Head of caudate nucleus (tissue), 42 donors: Measurements from ENCODE around the gene SLC23A3.

ENCODE experiments used
- DNase-seq, 42 donors: peaks; one replicate each; pipeline versions ENCODE4 v3.0.0 to v3.0.0-alpha.2; 2020 to 2021; ENCODE audit warnings: mixed read lengths in 7 of 42
- intact Hi-C: fragments of 100-400 bp; cut with DNase I; formaldehyde crosslinking; loops from one replicate; pipeline ENCODE4 v1.15.0; 2022

Gene SLC23A3

DNA sequence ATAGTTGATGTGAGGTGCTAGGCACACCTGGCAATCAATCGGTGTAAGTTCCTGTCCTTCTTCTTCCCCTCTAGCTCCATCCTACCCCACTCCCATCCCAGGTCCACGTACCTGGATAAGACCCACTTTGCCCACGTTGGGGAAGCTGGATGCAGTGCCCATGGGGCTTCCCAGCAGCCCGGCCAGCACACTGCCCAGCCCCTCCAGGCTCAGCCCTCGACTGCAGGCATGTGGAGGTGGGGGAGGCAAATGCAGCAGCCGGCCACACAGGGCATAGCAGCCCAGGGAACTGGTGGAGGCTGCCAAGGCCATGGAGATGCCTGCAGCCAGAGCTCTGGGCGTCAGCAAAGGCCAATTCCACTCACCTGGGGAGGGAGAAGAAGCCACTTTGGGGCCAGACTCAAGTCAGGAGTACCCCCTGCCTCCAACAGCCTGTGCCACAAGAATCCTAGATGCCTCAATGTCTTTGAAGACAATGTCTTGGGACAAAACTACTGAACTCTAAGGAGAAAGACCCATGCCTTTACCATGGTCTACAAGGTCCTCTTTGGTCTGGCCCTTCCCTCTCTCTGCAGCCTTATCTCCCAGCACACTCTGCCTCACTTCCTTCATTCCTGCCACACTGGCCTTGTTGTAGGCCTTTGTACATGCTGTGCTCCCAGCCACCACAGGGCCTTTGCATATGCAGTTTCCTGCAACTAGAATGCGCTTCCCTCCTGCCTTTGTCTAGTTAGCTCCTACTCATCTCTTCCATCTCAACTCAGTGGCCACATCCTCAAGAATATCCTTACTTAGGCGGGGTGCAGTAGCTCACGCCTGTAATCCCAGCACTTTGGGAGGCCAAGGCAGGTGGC, 4.5 kb downstream of the SLC23A3 start:
- intact Hi-C loops: no loop called here
- no peak for DNase-seq

DNA sequence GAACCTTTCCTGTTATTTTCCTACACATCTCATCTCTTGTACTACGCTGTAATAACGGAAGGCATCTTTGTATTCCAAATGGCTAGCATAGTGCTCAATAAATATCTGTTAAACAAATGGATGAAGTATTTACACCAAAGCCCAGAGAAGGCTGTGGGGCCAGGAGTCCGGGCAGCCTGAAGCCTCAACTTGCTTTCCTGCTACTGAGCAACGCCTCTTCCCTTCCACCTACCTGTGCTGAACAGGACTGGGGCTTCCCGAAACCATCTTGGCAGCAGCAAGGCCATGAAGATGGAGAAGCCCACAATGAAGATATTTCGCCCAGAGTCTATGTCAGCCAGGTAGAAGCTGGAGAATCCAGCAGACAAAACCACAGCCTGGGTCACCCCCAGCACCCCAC, 6.7 kb downstream of the SLC23A3 start:
- no peak for DNase-seq
- intact Hi-C loops: loop anchor here (5.0 kb wide), 2 partner anchors 44 to 134 kb away; partner anchors contain the start of gene ZFAND2B

DNA sequence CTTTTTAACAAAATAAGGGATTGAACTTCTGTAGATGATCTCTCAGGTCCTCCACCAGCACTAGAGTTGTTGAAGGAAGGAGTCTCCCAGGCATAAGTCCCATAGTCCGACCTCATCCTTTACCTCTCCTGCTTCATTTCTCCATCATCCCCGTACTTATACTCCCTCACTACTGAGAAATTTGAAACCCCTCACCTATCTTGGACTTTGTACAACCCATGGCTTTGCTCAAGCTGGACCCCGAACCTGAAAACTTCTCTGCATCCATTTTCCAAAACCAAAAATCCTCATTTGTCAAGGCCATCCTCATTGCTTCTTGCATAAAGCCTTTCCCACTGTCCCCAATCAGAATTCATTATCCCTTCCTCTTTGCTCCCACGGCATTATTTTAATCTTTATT, 8.7 kb downstream of the SLC23A3 start:
- intact Hi-C loops: loop anchor here (5.0 kb wide), 2 partner anchors 46 to 136 kb away; partner anchors contain the start of gene ZFAND2B
- DNase-seq: no peak

DNA sequence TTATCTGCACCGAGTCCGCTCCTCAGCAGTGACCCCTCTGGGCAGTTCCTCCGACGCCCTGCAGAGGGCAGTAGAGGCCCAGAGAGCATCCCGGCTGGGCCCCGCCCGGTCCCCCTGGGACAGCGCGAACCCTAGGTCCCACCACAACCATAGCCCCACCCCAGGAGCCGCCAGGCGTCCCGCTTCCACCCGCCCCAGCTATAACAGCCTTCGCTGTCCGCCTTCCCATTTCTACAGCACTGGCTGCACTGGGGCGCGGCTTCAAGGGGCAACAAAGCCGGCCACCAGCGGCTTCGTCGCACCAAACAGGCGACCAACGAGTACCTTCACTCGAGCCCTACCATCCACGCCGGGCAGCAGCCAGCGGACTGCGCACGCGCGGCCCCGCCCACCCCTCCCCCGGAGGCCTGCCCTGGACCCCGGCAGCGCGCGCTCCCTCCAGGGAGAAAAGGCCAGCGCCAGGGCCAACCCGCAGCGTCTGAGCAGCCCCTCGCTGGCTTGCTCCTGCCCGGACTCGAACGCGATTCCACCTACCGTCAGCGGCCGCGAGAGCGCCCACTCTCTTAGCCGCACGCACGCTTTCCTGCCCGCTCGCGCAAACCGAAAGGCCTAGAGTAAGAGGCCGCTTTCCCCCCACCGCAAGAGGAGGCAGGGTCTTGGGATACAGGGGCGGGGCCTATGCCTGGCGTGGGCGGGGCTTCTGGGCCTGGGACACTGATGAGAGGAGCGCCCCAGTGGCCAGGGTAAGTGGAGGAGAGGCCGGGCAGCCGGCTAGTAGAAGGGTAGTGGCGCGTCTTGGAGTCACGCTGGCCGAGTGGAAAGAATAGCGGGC, 9.4 kb downstream of the SLC23A3 start, which contains the start of gene NHEJ1:
NHEJ1 (minus strand) TSS at position 630 of the 832 bp plus-strand sequence. CDS start 2,453 bp downstream, outside the sequence.
- DNase-seq: peak; percentile 93 to 98 (median 96)
- intact Hi-C loops: loop anchor here (5.0 kb wide), 2 partner anchors 47 to 137 kb away; partner anchors contain the start of gene ZFAND2B

DNA sequence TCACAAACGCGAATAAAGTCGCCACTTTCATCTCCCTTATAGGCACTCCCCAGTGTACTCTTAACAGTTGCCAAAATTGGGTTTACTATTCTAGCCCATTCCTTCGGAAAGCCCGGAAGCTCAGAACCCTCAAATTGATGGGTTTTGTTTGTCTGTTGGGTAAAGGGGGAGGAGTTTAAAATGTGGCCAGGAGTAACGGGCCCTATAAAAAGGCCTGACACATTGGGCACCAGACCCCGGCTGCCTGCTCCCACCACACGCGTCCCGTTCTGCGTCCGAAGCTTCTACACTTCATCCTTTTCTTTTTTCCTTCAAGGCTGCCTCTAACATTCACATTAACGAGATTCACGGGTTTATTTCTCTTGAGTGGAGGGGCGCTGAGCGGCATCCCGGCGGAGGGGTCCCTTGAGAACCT, 10.1 kb downstream of the SLC23A3 start:
- no peak for DNase-seq
- intact Hi-C loops: loop anchor here (5.0 to 10.0 kb wide), 5 partner anchors 48 to 275 kb away; partner anchors contain the start of genes WNT10A and ZFAND2B

DNA sequence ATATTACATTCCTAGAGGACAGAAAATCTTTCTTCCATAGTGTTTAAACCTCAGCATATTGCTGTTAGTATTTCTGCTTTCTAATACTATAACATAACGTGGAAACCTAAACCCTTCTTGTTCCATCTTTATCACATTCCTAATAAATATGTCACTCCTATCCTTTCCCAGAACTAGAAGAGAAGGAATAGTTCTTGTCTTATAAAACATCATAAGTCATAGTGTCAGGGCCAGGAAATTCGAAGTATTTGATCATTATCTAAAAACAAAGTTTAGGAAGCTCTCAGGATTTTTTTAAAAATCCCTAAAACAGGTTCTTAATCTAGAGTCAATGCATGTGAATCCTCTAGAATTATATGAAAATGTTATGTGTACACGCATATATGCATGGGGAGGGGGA, 11.2 kb downstream of the SLC23A3 start:
- no peak for DNase-seq
- intact Hi-C loops: loop anchor here (5.0 to 10.0 kb wide), 3 partner anchors 101 to 274 kb away; partner anchors contain the start of gene WNT10A

DNA sequence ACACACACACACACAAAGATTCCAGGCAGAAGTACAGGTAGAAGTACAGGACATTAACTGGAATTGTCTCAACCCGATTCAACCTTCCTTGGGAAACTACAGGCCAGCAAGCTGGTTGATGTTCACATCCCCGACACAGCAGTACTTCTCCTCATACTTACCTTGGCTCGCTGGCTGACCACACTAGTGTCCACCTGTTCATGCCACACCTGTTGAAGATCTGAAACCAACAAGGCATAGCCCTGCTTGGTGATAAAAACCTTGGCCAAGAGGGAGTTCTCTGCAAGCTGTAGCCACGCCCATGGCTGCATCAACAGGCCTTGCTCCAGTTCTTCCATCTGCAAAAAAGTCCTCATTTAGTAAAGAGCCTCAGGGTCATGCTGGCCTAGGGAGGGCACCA, 11.8 kb downstream of the SLC23A3 start:
- no peak for DNase-seq
- intact Hi-C loops: loop anchor here (5.0 to 10.0 kb wide), 3 partner anchors 101 to 273 kb away; partner anchors contain the start of gene WNT10A

DNA sequence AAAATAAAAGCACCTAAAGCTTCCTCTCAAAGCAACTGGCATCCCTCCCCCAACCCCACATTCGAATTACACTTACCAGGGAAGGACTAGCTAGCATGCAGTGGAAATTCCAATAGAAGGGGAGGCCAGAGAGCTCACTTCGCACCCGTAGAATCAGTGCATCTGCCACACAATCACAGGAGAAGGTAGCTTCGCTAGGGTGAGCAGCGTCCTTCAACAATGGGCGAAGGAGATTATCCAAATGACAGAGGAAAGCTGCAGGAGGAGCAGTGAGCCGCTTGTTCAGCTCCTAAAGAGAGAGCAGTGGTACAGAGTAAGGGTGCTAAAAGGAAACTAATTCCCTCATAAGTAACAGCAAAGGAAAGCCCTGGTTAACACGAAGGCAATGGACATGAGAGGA, 12.4 kb downstream of the SLC23A3 start:
- intact Hi-C loops: loop anchor here (5.0 to 10.0 kb wide), 3 partner anchors 100 to 273 kb away; partner anchors contain the start of gene WNT10A

DNA sequence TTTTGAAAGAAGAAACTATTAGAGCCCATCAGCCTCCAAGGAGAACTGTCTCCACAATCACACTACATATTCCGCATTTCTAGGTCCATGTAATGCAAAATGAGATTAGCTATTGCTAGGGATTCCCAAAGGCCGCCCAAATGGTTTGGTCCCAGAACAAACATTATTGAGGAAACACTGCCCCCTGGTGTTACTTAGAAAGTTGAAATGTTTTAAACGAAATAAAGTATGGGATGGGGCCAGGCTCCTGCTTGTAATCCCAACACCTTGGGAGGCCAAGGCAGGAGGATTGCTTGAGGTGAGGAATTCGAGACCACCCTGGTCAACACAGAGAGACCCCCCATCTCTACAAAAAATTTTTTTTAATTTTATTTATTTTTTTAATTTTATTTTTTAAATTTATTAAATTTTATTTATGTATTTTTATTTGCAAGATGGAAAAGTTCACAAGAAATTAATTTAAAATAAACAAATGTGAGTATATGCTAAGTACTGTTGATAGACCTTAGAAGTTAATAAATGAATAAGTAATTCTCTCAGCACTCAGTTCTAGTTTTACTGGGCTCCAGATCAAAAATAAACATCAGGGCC, 14.7 kb downstream of the SLC23A3 start:
- intact Hi-C loops: loop anchor here (5.0 to 10.0 kb wide), 3 partner anchors 98 to 270 kb away; partner anchors contain the start of gene WNT10A
- peak in 22 of 42 donors; percentile 14 to 78 (median 44) for DNase-seq

More for the DNA sequence above, 12.4 kb downstream of the SLC23A3 start:
- no peak for DNase-seq

DNA sequence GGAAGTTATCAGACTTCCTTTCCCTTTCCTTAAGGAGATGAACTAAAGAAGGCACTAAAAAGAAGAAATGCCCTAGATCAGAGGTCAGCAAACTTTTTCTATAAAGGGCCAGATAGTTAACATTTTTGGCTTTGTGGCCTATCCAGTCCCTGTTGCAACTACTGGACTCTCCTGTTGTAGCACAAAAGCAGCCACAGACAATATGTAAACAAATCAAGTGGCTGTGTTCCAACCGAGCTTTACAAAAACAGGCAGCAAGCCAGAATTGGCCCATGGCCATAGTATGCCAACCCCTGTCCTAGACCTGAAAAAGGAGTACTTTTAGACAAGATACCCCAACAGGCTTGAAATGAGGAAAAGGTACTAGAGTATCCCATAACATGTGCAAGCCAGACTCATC, 20.2 kb downstream of the SLC23A3 start:
- no peak for DNase-seq
- intact Hi-C loops: loop anchor here (10.0 kb wide), 1 partner anchor 265 kb away; the partner anchor contains the start of gene WNT10A

DNA sequence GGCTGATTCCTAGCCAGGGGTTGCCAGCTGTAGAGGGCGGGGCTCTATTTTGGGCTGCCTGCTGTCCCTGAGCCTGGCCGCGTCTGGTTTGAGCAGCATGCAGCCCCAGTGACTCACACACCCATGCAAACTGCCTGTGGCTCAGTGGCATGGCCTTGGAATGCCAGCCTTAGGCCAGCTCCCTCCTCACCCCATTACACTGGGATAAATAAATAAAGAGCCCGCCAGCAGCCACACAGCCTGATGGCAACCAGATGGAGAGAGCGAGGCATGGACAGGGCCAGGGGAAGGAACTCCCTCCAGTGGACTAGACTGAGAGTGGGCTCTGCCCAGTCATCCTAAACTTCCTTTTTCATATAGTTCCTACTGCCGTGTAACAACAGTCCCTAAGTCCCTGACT, 27.5 kb downstream of the SLC23A3 start:
- DNase-seq: no peak
- intact Hi-C loops: no loop called here

DNA sequence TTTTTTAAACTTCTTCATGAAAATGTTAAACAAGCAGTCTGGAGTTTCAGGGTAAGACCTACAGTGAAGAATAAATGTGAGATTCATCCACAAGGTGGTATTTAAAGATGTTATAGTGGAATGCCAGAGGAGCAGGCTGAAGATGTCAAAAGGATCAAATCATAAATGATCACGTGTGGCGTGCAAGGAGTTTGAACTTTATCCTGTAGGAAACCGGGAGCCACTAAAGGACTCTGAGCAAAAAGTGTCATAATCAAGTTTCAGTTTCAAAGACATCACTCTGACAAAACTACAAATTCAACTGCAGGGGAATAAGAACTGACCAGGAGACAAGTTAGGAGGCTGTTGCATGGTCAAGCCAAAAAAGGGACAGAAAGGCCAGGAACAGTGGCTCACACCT, 29.1 kb downstream of the SLC23A3 start:
- intact Hi-C loops: no loop called here
- DNase-seq: no peak

DNA sequence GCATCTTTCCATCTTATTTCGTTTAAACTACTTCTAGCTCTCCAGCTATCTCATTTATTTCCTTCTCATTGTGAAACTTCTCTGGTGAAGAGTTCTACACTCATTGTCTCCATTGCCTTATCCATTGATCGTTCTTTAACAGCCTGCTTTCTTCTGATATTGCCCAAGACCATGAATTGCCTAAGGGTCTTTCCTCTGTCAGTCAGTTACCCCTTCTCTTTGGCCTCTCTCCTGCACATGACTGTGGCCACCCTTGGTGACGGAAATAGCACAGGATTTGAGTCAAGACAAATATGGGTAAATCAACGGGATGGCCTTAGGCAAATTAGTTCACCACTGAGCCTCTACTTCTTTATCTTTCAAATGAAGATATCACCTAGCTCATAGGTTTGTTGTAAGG, 35.9 kb downstream of the SLC23A3 start:
- DNase-seq: no peak
- intact Hi-C loops: no loop called here

DNA sequence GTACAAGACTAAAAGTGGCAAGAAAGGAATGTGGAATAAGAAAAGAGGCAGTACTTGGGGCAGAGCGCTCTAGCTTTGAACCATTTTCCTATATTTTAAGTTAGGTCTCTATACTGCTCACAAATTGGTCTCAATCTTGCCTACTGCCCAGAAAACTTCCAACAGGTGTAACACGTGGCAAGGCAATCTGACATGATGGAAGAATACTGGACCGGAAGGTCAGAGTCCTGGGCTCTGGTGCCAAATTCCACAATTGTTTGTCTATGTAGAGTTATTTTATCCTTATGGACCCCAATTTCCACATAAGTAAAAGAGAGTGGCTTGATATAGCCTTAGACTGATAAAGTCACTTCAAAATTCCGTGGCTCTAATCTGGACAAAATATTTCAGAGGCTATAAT, 38.1 kb downstream of the SLC23A3 start:
- intact Hi-C loops: no loop called here
- DNase-seq: no peak

DNA sequence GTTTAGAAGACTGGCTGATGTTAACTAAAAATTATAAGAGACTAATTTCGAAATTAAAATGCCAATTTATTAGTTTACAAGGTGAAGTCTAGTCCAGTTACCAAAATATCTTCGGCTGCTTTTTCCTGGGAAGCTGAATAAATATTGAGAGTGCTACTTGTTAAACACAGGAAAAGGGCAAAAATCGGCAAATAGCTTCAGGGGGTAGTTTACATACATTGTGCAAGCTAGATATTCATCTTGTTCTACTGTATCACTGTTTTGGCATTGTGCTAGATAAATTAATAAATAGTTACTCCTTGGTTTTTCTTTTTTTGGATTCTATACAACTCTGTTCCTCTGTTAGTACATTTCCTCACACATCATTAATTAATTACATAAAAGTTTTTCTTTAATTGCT, 38.5 kb downstream of the SLC23A3 start:
- DNase-seq: no peak
- intact Hi-C loops: no loop called here

DNA sequence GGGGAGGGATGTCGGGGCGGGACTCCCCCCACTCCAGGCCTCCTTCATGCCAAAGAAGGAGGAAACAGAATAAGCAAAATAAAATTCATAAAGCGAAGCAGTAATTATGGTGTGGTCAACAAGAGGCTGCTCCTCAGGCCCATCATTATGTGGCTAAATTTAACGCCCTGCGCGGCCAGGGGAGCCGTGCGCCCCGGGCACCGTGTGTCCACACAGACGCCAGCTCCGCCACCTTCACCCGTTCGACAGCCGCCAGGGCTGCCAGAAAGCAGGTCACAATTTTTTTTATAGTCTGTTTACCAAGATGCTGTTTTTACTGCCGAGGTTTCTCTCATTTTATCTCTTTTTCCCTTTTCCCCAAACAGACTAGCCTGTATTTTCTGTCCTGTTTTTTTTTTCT, 40.2 kb downstream of the SLC23A3 start:
- DNase-seq: no peak

DNA sequence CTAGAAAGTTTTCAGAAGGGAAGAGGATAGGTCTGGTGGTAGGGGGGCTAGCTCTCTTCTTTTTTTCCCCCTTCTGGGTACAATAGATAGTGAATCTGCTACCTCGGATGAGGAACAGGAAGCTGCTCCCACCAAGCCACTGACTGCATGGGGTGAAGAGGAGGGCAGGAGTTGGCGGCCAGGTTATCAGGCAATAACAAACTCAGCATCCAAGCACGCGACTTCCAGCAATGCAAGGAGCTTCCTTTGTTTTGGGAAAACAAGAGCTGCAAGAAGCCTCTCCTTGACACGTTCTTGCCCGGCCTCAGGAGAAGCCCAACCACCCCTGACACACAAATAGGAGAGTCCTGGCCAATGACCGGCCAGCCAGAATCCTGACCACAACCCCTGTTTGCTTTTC, 41.4 kb downstream of the SLC23A3 start:
- DNase-seq: no peak
- intact Hi-C loops: no loop called here

More for the DNA sequence above, 40.2 kb downstream of the SLC23A3 start:
- intact Hi-C loops: no loop called here

DNA sequence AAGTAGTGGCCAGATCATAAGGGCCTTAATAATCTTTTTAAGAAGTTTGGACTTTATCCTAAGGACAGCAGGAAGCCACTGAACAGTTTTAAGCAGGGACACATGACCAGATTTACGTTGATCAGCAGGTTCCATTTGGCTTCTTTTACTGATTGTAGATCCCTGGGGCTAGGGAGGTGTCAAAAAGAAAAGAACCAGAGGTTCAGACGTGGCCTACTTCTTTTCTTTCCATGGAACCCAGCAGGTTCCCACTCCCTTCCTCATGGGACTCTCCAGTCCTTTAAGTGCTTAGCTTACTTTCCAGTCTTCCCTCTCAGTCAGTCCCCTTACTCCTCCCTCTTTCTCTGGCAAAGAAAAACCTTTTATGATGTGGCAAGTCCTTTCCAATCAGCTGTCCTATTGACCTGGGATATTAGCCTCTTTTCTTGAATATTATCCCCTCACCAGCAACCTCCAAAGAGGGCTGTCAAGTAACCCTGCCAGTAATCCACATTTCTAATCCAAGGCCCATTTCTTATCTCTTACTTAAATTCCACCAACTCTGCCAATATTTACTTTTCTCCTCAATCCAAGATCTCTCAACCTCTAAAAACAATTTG, 42.7 kb downstream of the SLC23A3 start:
- DNase-seq: no peak
- intact Hi-C loops: no loop called here

DNA sequence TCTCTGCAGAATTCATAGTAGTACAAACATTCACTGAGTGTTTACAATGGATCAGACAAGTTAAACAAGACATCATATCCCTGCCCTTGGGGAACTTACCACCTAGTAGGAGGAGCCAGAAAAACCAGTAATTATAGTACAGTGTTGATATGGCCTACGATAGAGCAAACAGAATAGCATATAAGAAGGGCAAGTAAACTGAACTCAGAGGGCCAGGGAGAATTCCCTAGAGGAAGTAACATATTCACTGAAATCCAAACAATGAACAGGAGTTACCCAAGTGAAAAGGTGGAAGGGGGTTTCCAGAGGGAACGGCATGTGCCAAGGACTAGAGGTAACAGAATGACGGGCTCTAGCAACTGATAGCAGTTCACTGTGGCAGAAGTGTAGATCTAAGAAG, 43.3 kb downstream of the SLC23A3 start:
- intact Hi-C loops: no loop called here
- DNase-seq: no peak
